ENCODE data around the gene ATN1.

- no peak for TF ChIP-seq EP300 (IDR thresholded peaks at IDR 0.05; ENCODE audit: borderline replicate concordance in 1 of 2, low read depth in 2 of 2, low read length in 2 of 2)
- no peak for TF ChIP-seq POLR2AphosphoS5 (IDR thresholded peaks at IDR 0.05; ENCODE audit: low read depth, low read length)
- no peak for TF ChIP-seq GTF2F1 (IDR thresholded peaks at IDR 0.05; ENCODE audit: borderline replicate concordance, low read depth, low read length)
- no peak for TF ChIP-seq CHD7 (IDR thresholded peaks at IDR 0.05; ENCODE audit: insufficient replicate concordance, low read length)
- TF ChIP-seq CBX5 (IDR thresholded peaks at IDR 0.05; ENCODE audit: low read depth, low read length): no peak
- no peak for TF ChIP-seq ATF3 (IDR thresholded peaks at IDR 0.05; ENCODE audit: insufficient read depth, low read depth, low read length)
- no peak for TF ChIP-seq POLR2A (IDR thresholded peaks at IDR 0.05; ENCODE audit: control extremely low read depth in 1 of 2, low read depth in 2 of 2, low read length in 2 of 2)
- TF ChIP-seq PHF8 (conservative IDR thresholded peaks at IDR 0.05; ENCODE audit: low read depth, low read length): no peak
- no peak for TF ChIP-seq CTCF (IDR thresholded peaks at IDR 0.05; ENCODE audit: control extremely low read depth in 1 of 3, insufficient read depth in 1 of 3, low read depth in 1 of 3, low read length in 3 of 3)
- TF ChIP-seq TEAD4 (IDR thresholded peaks at IDR 0.05; ENCODE audit: low read depth, low read length): no peak
- no peak for TF ChIP-seq SUZ12 (IDR thresholded peaks at IDR 0.05; ENCODE audit: low read length)
These were observed 11.1 kb upstream of the ATN1 start for GRCh38 chr12:6916426-6917200.

All from H1 (cell line).